ENCODE data around the gene SNTG2.

DNA sequence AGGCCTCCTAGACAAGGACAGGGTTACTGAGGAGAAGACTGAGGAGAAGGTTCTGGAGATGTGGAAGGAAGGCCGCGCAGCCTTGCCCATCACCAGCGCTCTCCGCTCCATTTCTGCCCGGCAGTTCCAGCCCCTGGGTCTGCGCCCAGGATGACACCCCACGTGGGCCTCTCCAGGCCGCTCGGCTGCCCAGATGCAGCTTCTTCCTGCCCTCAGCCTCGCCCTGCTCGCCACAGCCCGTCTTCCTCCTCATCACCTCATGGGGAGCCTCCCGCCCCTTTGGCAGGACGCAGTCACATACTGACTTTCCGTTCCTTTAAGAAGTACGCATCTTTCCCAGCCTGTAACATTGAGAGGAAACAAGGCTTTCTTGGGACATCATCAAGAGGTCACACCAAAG lies 37.1 kb downstream of the SNTG2 start:
- TF ChIP-seq EZH2 (IDR thresholded peaks at IDR 0.05; ENCODE audit: insufficient read depth, low read length), result no peak
- TF ChIP-seq, protein P1, sequence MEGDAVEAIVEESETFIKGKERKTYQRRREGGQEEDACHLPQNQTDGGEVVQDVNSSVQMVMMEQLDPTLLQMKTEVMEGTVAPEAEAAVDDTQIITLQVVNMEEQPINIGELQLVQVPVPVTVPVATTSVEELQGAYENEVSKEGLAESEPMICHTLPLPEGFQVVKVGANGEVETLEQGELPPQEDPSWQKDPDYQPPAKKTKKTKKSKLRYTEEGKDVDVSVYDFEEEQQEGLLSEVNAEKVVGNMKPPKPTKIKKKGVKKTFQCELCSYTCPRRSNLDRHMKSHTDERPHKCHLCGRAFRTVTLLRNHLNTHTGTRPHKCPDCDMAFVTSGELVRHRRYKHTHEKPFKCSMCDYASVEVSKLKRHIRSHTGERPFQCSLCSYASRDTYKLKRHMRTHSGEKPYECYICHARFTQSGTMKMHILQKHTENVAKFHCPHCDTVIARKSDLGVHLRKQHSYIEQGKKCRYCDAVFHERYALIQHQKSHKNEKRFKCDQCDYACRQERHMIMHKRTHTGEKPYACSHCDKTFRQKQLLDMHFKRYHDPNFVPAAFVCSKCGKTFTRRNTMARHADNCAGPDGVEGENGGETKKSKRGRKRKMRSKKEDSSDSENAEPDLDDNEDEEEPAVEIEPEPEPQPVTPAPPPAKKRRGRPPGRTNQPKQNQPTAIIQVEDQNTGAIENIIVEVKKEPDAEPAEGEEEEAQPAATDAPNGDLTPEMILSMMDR (IDR thresholded peaks at IDR 0.05; ENCODE audit: insufficient read depth, low read depth, low read length), result no peak
